GM12878 (cell line): ENCODE measurements around the gene FGF12. TPM values are rescaled to one million over a fixed set of nuclear protein-coding genes. Genes with fewer than 3 reads are reported as not detected.
A peak's percentile ranks its signal among the peaks of the same experiment; 100 is the strongest.

ENCODE experiments used
- ATAC-seq: fragments of 200-7000 bp; cut with Tn5 transposase; 3 replicates; pipeline ENCODE4 v1.9.1; 2020; ENCODE audit warnings: mild to moderate bottlenecking, moderate library complexity
- BruUV-seq: library from RNA; stranded (reverse); fragments of 400-500 nt; replicated peaks from 2 replicates; lab custom pipeline; 2021; lab: Mats Ljungman, UMichigan
- CTCF ChIA-PET: fragments of 300-600 bp; sonication (Branson Sonifier 250); formaldehyde crosslinking; extraction: SDS; loops from one replicate; lab custom pipeline; 2021; ENCODE audit warnings: inconsistent platforms; lab: Yijun Ruan, JAX
- POLR2A ChIA-PET: fragments of 350-600 bp; formaldehyde crosslinking; extraction: SDS; loops from one replicate; lab custom pipeline; 2021; ENCODE audit warnings: inconsistent platforms; lab: Charles Lee
- RAD21 ChIA-PET: fragments of 300-600 bp; sonication (Branson Sonifier 250); formaldehyde crosslinking; loops from one replicate; lab custom pipeline; 2023; ENCODE audit warnings: antibody characterized with exemption; ENCODE audit not compliant: unreplicated experiment; lab: Charles Lee
- SMC1A ChIA-PET: fragments of 300-600 bp; sonication (Branson Sonifier 250); formaldehyde crosslinking; loops from one replicate; lab custom pipeline; 2023; ENCODE audit not compliant: unreplicated experiment, uncharacterized antibody; lab: Charles Lee
- DNase-seq: peaks from one replicate; pipeline ENCODE4 v3.0.0-alpha.2; 2011; ENCODE audit warnings: low read depth, low spot score
- FAIRE-seq: peaks from 3 replicates; lab custom pipeline; 2011; peaks lifted over from hg19 to GRCh38; lab: Jason Lieb, UNC
- H2AFZ ChIP-seq: 2 replicates; pipeline ENCODE4 v1.6.0; 2011; ENCODE audit warnings: low read depth, low read length, control low read depth; ENCODE audit not compliant: control insufficient read depth
- H3K27ac ChIP-seq: 2 replicates; pipeline ENCODE4 v1.5.1; 2011; ENCODE audit warnings: control low read depth; ENCODE audit not compliant: control insufficient read depth, insufficient read depth
- H3K27me3 ChIP-seq, 2 experiments: replicated peaks in 1 of 2; 2 replicates each; pipeline versions ENCODE4 v1.6.0 to v1.6.1; 2011; ENCODE audit warnings: low read length in 1 of 2; ENCODE audit not compliant: control insufficient read depth in 2 of 2, insufficient read depth in 2 of 2
- H3K36me3 ChIP-seq, 2 experiments: 2 replicates each; pipeline ENCODE4 v1.5.1; 2011; ENCODE audit warnings: low read length in 1 of 2; ENCODE audit not compliant: control insufficient read depth in 2 of 2, insufficient read depth in 2 of 2
- H3K4me1 ChIP-seq: 2 replicates; pipeline ENCODE4 v1.6.1; 2011; ENCODE audit warnings: mild to moderate bottlenecking, low read length, moderate library complexity, mixed read lengths; ENCODE audit not compliant: control insufficient read depth, insufficient read depth
- H3K4me2 ChIP-seq: 2 replicates; pipeline ENCODE4 v1.6.0; 2011; ENCODE audit warnings: control low read depth; ENCODE audit not compliant: control insufficient read depth, insufficient read depth
- H3K4me3 ChIP-seq: fragments of 200-600 bp; sonication (generic); 2 replicates; pipeline ENCODE4 v1.5.1; 2016
- H3K79me2 ChIP-seq: 2 replicates; pipeline ENCODE4 v1.6.0; 2011; ENCODE audit warnings: low read length; ENCODE audit not compliant: control insufficient read depth, insufficient read depth
- H3K9ac ChIP-seq: 2 replicates; pipeline ENCODE4 v1.8.0; 2011; ENCODE audit warnings: low read length, control low read depth, mixed read lengths; ENCODE audit not compliant: control insufficient read depth, insufficient read depth
- H3K9me3 ChIP-seq: replicated peaks from 3 replicates; pipeline ENCODE4 v1.5.1; 2011; ENCODE audit warnings: mild to moderate bottlenecking, low read length; ENCODE audit not compliant: control insufficient read depth, insufficient read depth
- H4K20me1 ChIP-seq: 2 replicates; pipeline ENCODE4 v1.6.0; 2011; ENCODE audit not compliant: control insufficient read depth, insufficient read depth
- ASH2L ChIP-seq: fragments of 300-600, 200-600 bp; sonication (generic); IDR thresholded peaks from 2 replicates; pipeline ENCODE4 v1.6.1; 2017; ENCODE audit warnings: low read depth, mild to moderate bottlenecking, borderline replicate concordance
- ATF3 ChIP-seq: IDR thresholded peaks from 2 replicates; pipeline ENCODE4 v1.6.1; 2011; ENCODE audit warnings: low read depth, mild to moderate bottlenecking, low read length, moderate library complexity, borderline replicate concordance; ENCODE audit errors: extremely low read depth
- CBX5 ChIP-seq: sonication (generic); IDR thresholded peaks from 2 replicates; pipeline ENCODE4 v1.6.1; 2016; ENCODE audit warnings: low read depth, moderate library complexity, mild to moderate bottlenecking, inconsistent platforms
- CEBPB ChIP-seq, 2 experiments: fragments of 150-350 bp in 1 of 2; IDR thresholded peaks; 2 replicates each; pipeline ENCODE4 v1.6.1; 2012 to 2014; ENCODE audit warnings: low read depth in 2 of 2, low read length in 2 of 2, borderline replicate concordance in 1 of 2, inconsistent platforms in 1 of 2
- CTCF ChIP-seq, 3 experiments: IDR thresholded peaks in 2 of 3; conservative IDR thresholded peaks in 1 of 3; 2 replicates each; pipeline ENCODE4 v1.5.1; 2011; ENCODE audit warnings: low read depth in 3 of 3, low read length in 3 of 3, mild to moderate bottlenecking in 3 of 3, control low read depth in 2 of 3, moderate library complexity in 2 of 3, inconsistent platforms in 1 of 3, mixed read lengths in 1 of 3; ENCODE audit not compliant: control insufficient read depth in 2 of 3, insufficient read depth in 1 of 3; ENCODE audit errors: extremely low read depth in 1 of 3
- EZH2 ChIP-seq: IDR thresholded peaks from 2 replicates; pipeline ENCODE4 v1.6.1; 2012; ENCODE audit warnings: low read depth, mild to moderate bottlenecking, control low read depth, inconsistent platforms, low read length, borderline replicate concordance; ENCODE audit not compliant: control insufficient read depth
- FOXK2 ChIP-seq: fragments of 450-650 bp; IDR thresholded peaks from 2 replicates; pipeline ENCODE4 v1.6.1; 2017; ENCODE audit warnings: mild to moderate bottlenecking, moderate library complexity
- KAT2A ChIP-seq: conservative IDR thresholded peaks from 2 replicates; pipeline ENCODE4 v1.6.1; 2011; ENCODE audit warnings: low read depth, low read length; ENCODE audit not compliant: control insufficient read depth
- PBX3 ChIP-seq: IDR thresholded peaks from 2 replicates; pipeline ENCODE4 v1.6.1; 2011; ENCODE audit warnings: mild to moderate bottlenecking, low read depth, low read length, moderate library complexity; ENCODE audit not compliant: insufficient replicate concordance
- RAD21 ChIP-seq: IDR thresholded peaks from 2 replicates; pipeline ENCODE4 v1.6.1; 2011; ENCODE audit warnings: mild to moderate bottlenecking, low read depth, low read length, moderate library complexity; ENCODE audit not compliant: insufficient read depth
- SMC3 ChIP-seq: IDR thresholded peaks from 2 replicates; pipeline ENCODE4 v1.6.1; 2011; ENCODE audit warnings: low read length, improper control_type of control experiment, borderline replicate concordance
- SREBF1 ChIP-seq: IDR thresholded peaks from 2 replicates; pipeline ENCODE4 v1.6.1; 2012; ENCODE audit warnings: mild to moderate bottlenecking, low read length
- STAT3 ChIP-seq: IDR thresholded peaks from 2 replicates; pipeline ENCODE4 v1.6.1; 2011; ENCODE audit warnings: low read depth, low read length, improper control_type of control experiment
- ZSCAN29 ChIP-seq: fragments of 450-650 bp; IDR thresholded peaks from 2 replicates; pipeline ENCODE4 v1.6.1; 2017; ENCODE audit warnings: mild to moderate bottlenecking, moderate library complexity
- WGBS: methylation state at CpG from one replicate; pipeline ENCODE4 v1.1.6; 2016; ENCODE audit warnings: low lambda C conversion rate; ENCODE audit not compliant: insufficient replicate concordance, insufficient coverage; ENCODE audit errors: missing lambda C conversion rate; 5-methylcytosine and 5-hydroxymethylcytosine counted together
- in situ Hi-C: fragments of 300-500 bp; cut with MboI; formaldehyde crosslinking; loops from 9 replicates; pipeline ENCODE4 v1.14.3; 2018; ENCODE audit warnings: mixed read lengths
- intact Hi-C: fragments of 100-400 bp; cut with micrococcal nuclease; formaldehyde crosslinking; loops from one replicate; pipeline ENCODE4 v1.14.2; 2022; ENCODE audit not compliant: unreplicated experiment
- polyA plus RNA-seq, 11 experiments: library from polyadenylated mRNA; depleted of rRNA in 4 of 11; unstranded in 6 of 11; stranded (reverse) in 5 of 11; fragments of >200 nt; fragmentation: Nextera tagmentation in 4 of 11; fragmentation: Illumina TruSeq in 1 of 11; extraction: Ambion mirVana in 4 of 11; extraction: Trizol in 1 of 11; gene quantifications; 1 replicate in 1 of 11; 2 replicates in 10 of 11; pipeline versions ENCODE4 v1.2.1 to v1.2.3, GENCODE V29; 2011 to 2016; ENCODE audit warnings: inconsistent platforms in 2 of 11, missing spikeins in 2 of 11, low read depth in 1 of 11
- total RNA-seq, 4 experiments: library from RNA; depleted of rRNA in 3 of 4; stranded (reverse); fragments of >200 nt in 3 of 4; fragmentation: Illumina TruSeq in 1 of 4; extraction: Trizol in 1 of 4; gene quantifications; 2 replicates each; pipeline versions ENCODE4 v1.2.1 to v1.2.3, GENCODE V29; 2013 to 2021

FGF12 gene
- total and polyA plus RNA-seq, 10 of the 15 experiments (the other 5 are each of a cell fraction or from before 2014, with no cell fraction given), result 0.03 to 0.43 (median 0.13) TPM; not detected in 7

GRCh38 chr3:192467230-192468140 is 259.9 kb downstream of the FGF12 start:
- Histone ChIP-seq H3K4me1 (no peaks in the 10 kb centered on the region), H3K4me2 (no peak overlapping the region), H2AFZ (no peak overlapping the region), H3K9ac (no peak overlapping the region), H3K9me3 (no peaks in the 10 kb centered on the region), H3K79me2 (no peaks in the 10 kb centered on the region), H4K20me1 (no peaks in the 10 kb centered on the region), H3K27ac (no peak overlapping the region), H3K27me3 (no peaks in the 10 kb centered on the region; a peak in 1 of 4 replicates), H3K36me3 (no peaks in the 10 kb centered on the region), H3K4me3 (no peak overlapping the region)
- in situ Hi-C loops, result loop anchor here (5.0 kb wide), 1 partner anchor 335 kb away; no protein-coding TSS in a partner anchor
- whole genome bisulfite sequencing, result 12% methylated on average over 13 of the region's 13 CpGs
- FAIRE-seq, result peak; percentile 88
- no TSS peak for BruUV-seq
- DNase-seq, result peak; percentile 8
- intact Hi-C loops, result loop anchor here (1.0 to 5.0 kb wide), 2 partner anchors 336 to 1105 kb away; no protein-coding TSS in a partner anchor
- CTCF ChIA-PET, result interaction anchor here (0.6 to 1.8 kb wide), 10 partner anchors 10 to 1107 kb away, joined by 3 to 8 read pairs (median 3); no protein-coding TSS in a partner anchor
- RAD21 ChIA-PET, result no interaction called here
- SMC1A ChIA-PET, result interaction anchor here (1.7 kb wide), 1 partner anchor 1105 kb away, joined by 5 read pairs; no protein-coding TSS in a partner anchor
- POLR2A ChIA-PET, result no interaction called here
- ATAC-seq, result peak; percentile 92
- no peak for TF ChIP-seq STAT3
- no peak for TF ChIP-seq ASH2L
- TF ChIP-seq PBX3, result no peak
- peak; percentile 55 for TF ChIP-seq SMC3
- peak; percentile 15; the same call in 1 of the 2 replicates for TF ChIP-seq ATF3
- TF ChIP-seq ZSCAN29, result no peak
- peak; percentile 88 for TF ChIP-seq RAD21
- TF ChIP-seq EZH2, result no peak
- no peak for TF ChIP-seq KAT2A
- peak; percentile 78 to 85 (median 85) for TF ChIP-seq CTCF (IDR thresholded peaks at IDR 0.05 in 2 of 3, conservative IDR thresholded peaks at IDR 0.05 in 1 of 3; ENCODE audit: control insufficient read depth in 2 of 3, extremely low read depth in 1 of 3, insufficient read depth in 1 of 3, low read depth in 3 of 3, low read length in 3 of 3)
- TF ChIP-seq FOXK2, result no peak
- TF ChIP-seq SREBF1, result no peak
- no peak for TF ChIP-seq CBX5
- no peak for TF ChIP-seq CEBPB (IDR thresholded peaks at IDR 0.05; ENCODE audit: borderline replicate concordance in 1 of 2, low read depth in 2 of 2, low read length in 2 of 2)
